IMR-90 (cell line): ENCODE results near the gene THRB. TPM values are rescaled to one million over a fixed set of nuclear protein-coding genes. Genes with fewer than 3 reads are reported as not detected.

Experiments used
- ATAC-seq: fragments of 200-7000 bp; cut with Tn5 transposase; 2 replicates; pipeline ENCODE4 v1.9.1; 2020; ENCODE audit warnings: low read depth, mild to moderate bottlenecking, moderate library complexity
- BruUV-seq: library from RNA; stranded (reverse); fragments of 400-500 nt; replicated peaks from 2 replicates; lab custom pipeline; 2021; lab: Mats Ljungman, UMichigan
- CTCF ChIA-PET: fragments of 300-600 bp; formaldehyde crosslinking; extraction: SDS; loops from one replicate; lab custom pipeline; 2021; ENCODE audit warnings: antibody characterized with exemption; lab: Yijun Ruan, JAX
- POLR2A ChIA-PET: fragments of 300-600 bp; sonication (Branson Sonifier 250); formaldehyde crosslinking; loops from one replicate; lab custom pipeline; 2022; ENCODE audit warnings: antibody characterized with exemption; ENCODE audit not compliant: unreplicated experiment; lab: Charles Lee
- DNase-seq: peaks from one replicate; pipeline ENCODE4 v3.0.0; 2013
- H2AFZ ChIP-seq: replicated peaks from 2 replicates; pipeline ENCODE3; 2013; ENCODE audit warnings: low read length, mild to moderate bottlenecking; ENCODE audit not compliant: poor library complexity
- H2AK5ac ChIP-seq: 2 replicates; pipeline ENCODE4 v1.6.1; 2013; ENCODE audit warnings: low read depth, low read length, inconsistent platforms
- H2AK9ac ChIP-seq: replicated peaks from 2 replicates; pipeline ENCODE3; 2013; ENCODE audit warnings: mild to moderate bottlenecking, low read depth, low read length, moderate library complexity; ENCODE audit not compliant: poor library complexity
- H2BK120ac ChIP-seq: 2 replicates; pipeline ENCODE4 v1.6.1; 2013; ENCODE audit warnings: low read depth, low read length, inconsistent platforms
- H2BK15ac ChIP-seq: 3 replicates; pipeline ENCODE4 v1.6.1; 2013; ENCODE audit warnings: low read depth, low read length, inconsistent platforms
- H2BK20ac ChIP-seq: 2 replicates; pipeline ENCODE4 v1.6.1; 2013; ENCODE audit warnings: low read depth, mild to moderate bottlenecking, inconsistent platforms, low read length, moderate library complexity
- H2BK5ac ChIP-seq: 2 replicates; pipeline ENCODE4 v1.6.1; 2013; ENCODE audit warnings: mild to moderate bottlenecking, low read depth, low read length, inconsistent platforms; ENCODE audit not compliant: poor library complexity, severe bottlenecking
- H3K14ac ChIP-seq: replicated peaks from 2 replicates; pipeline ENCODE4 v1.6.1; 2013; ENCODE audit warnings: low read depth, low read length, inconsistent platforms
- H3K18ac ChIP-seq: 2 replicates; pipeline ENCODE4 v1.6.1; 2013; ENCODE audit warnings: low read depth, low read length, control low read depth
- H3K23ac ChIP-seq: 2 replicates; pipeline ENCODE4 v1.6.1; 2013; ENCODE audit warnings: low read depth, low read length, inconsistent platforms
- H3K27ac ChIP-seq: 2 replicates; pipeline ENCODE4 v1.5.1; 2013; ENCODE audit warnings: mild to moderate bottlenecking, control low read depth, low read length; ENCODE audit not compliant: insufficient read depth
- H3K27me3 ChIP-seq: 2 replicates; pipeline ENCODE4 v1.6.1; 2013; ENCODE audit warnings: low read length; ENCODE audit not compliant: control insufficient read depth, insufficient read depth
- H3K36me3 ChIP-seq: 2 replicates; pipeline ENCODE4 v1.6.1; 2013; ENCODE audit warnings: low read length, mixed read lengths; ENCODE audit not compliant: control insufficient read depth, insufficient read depth
- H3K4ac ChIP-seq: 2 replicates; pipeline ENCODE4 v1.6.1; 2013; ENCODE audit warnings: low read depth, low read length, inconsistent platforms
- H3K4me1 ChIP-seq: 2 replicates; pipeline ENCODE4 v1.6.1; 2013; ENCODE audit warnings: low read length, mixed read lengths; ENCODE audit not compliant: control insufficient read depth, insufficient read depth
- H3K4me2 ChIP-seq: 2 replicates; pipeline ENCODE4 v1.6.1; 2013; ENCODE audit warnings: low read depth, mild to moderate bottlenecking, control low read depth, low read length, moderate library complexity
- H3K4me3 ChIP-seq: 2 replicates; pipeline ENCODE4 v1.5.1; 2013; ENCODE audit warnings: low read depth, mild to moderate bottlenecking, control low read depth, low read length, moderate library complexity; ENCODE audit not compliant: insufficient read depth
- H3K56ac ChIP-seq: 2 replicates; pipeline ENCODE4 v1.6.1; 2013; ENCODE audit warnings: low read length, inconsistent platforms; ENCODE audit not compliant: insufficient read depth; ENCODE audit errors: extremely low read depth
- H3K79me1 ChIP-seq, 2 experiments: 2 replicates each; pipeline ENCODE4 v1.6.1; 2013; ENCODE audit warnings: low read length in 2 of 2, inconsistent platforms in 1 of 2, low read depth in 1 of 2
- H3K9ac ChIP-seq: 2 replicates; pipeline ENCODE4 v1.6.1; 2013; ENCODE audit warnings: low read depth, low read length, control low read depth
- H3K9me1 ChIP-seq: 2 replicates; pipeline ENCODE4 v1.6.1; 2013; ENCODE audit warnings: low read length, inconsistent platforms; ENCODE audit not compliant: insufficient read depth
- H3K9me3 ChIP-seq: 2 replicates; pipeline ENCODE4 v1.6.1; 2013; ENCODE audit warnings: low read length; ENCODE audit not compliant: control insufficient read depth, insufficient read depth
- H4K20me1 ChIP-seq: 2 replicates; pipeline ENCODE4 v1.6.1; 2013; ENCODE audit warnings: low read length, inconsistent platforms; ENCODE audit not compliant: insufficient read depth
- H4K5ac ChIP-seq: 2 replicates; pipeline ENCODE4 v1.6.1; 2013; ENCODE audit warnings: mild to moderate bottlenecking, low read depth, low read length, control low read depth
- H4K8ac ChIP-seq, 2 experiments: 2 replicates each; pipeline ENCODE4 v1.6.1; 2013; ENCODE audit warnings: low read depth in 2 of 2, low read length in 2 of 2, control low read depth in 1 of 2, inconsistent platforms in 1 of 2
- H4K91ac ChIP-seq: 2 replicates; pipeline ENCODE4 v1.6.1; 2013; ENCODE audit warnings: low read depth, low read length, inconsistent platforms; ENCODE audit not compliant: insufficient read depth
- BHLHE40 ChIP-seq: fragments of 150-350 bp; IDR thresholded peaks from 2 replicates; pipeline ENCODE4 v1.6.1; 2016; ENCODE audit warnings: mild to moderate bottlenecking, low read depth, low read length
- CHD1 ChIP-seq: IDR thresholded peaks from 2 replicates; pipeline ENCODE4 v1.6.1; 2012; ENCODE audit warnings: low read depth, low read length, improper control_type of control experiment
- ELK1 ChIP-seq: fragments of 150-350 bp; IDR thresholded peaks from 2 replicates; pipeline ENCODE4 v1.6.1; 2016; ENCODE audit warnings: low read depth, mild to moderate bottlenecking, low read length, moderate library complexity, borderline replicate concordance
- MAZ ChIP-seq: IDR thresholded peaks from 2 replicates; pipeline ENCODE4 v1.6.1; 2012; ENCODE audit warnings: low read depth, mild to moderate bottlenecking, low read length, improper control_type of control experiment, moderate library complexity, borderline replicate concordance
- MXI1 ChIP-seq: IDR thresholded peaks from 2 replicates; pipeline ENCODE4 v1.6.1; 2012; ENCODE audit warnings: low read depth, mild to moderate bottlenecking, low read length, moderate library complexity, borderline replicate concordance
- POLR2A ChIP-seq: IDR thresholded peaks from 2 replicates; pipeline ENCODE4 v1.6.1; 2012; ENCODE audit warnings: mild to moderate bottlenecking, low read depth, low read length
- RAD21 ChIP-seq: IDR thresholded peaks from 2 replicates; pipeline ENCODE4 v1.6.1; 2012; ENCODE audit warnings: low read length, improper control_type of control experiment
- SMC3 ChIP-seq: fragments of 150-350 bp; IDR thresholded peaks from 2 replicates; pipeline ENCODE4 v1.6.1; 2016; ENCODE audit warnings: low read depth, mild to moderate bottlenecking, antibody characterized with exemption, low read length, moderate library complexity
- dilution Hi-C: fragments of 300-500 bp; cut with HindIII; formaldehyde crosslinking; loops from one replicate; pipeline ENCODE4 v1.14.3; 2018; ENCODE audit warnings: low sequenced_read_pairs; ENCODE audit not compliant: unreplicated experiment
- in situ Hi-C: fragments of 300-500 bp; cut with MboI; formaldehyde crosslinking; loops from 3 replicates; pipeline ENCODE4 v1.14.3; 2019; ENCODE audit warnings: low sequenced_read_pairs, inconsistent platforms, mixed read lengths
- intact Hi-C: fragments of 100-400 bp; cut with micrococcal nuclease; formaldehyde crosslinking; loops from 2 replicates; pipeline ENCODE4 v1.10.0; 2022
- polyA plus RNA-seq, 3 experiments: library from polyadenylated mRNA; depleted of rRNA; stranded (reverse); fragments of >200 nt; gene quantifications; 2 replicates each; pipeline ENCODE4 v1.2.3, GENCODE V29; 2012; ENCODE audit warnings: low replicate concordance in 1 of 3
- total RNA-seq: library from RNA; depleted of rRNA; stranded (reverse); fragments of >200 nt; gene quantifications from 2 replicates; pipeline ENCODE4 v1.2.3, GENCODE V29; 2012

Gene THRB
- total and polyA plus RNA-seq, 2 of the 4 experiments (the other 2 are of a cell fraction) = under 0.01 TPM; not detected in 1

GRCh38 chr3:24145481-24145880 lies 349.2 kb downstream of the THRB start:
- no peak overlapping the region for H3K4me3 ChIP-seq
- ATAC-seq (no peak; the same call in 1 of the 2 replicates), DNase-seq (peak; percentile 9)
- H3K27me3 ChIP-seq = no peaks in the 10 kb centered on the region
- intact Hi-C loops (no loop called here), dilution Hi-C loops (no loop called here), in situ Hi-C loops (no loop called here)
- peak overlapping the region; percentile 90 for H3K18ac ChIP-seq
- no peaks in the 10 kb centered on the region for H3K36me3 ChIP-seq
- peak overlapping the region; percentile 91 for H2BK120ac ChIP-seq
- H3K27ac ChIP-seq = peak overlapping the region; percentile 86; the same call in 1 of the 2 replicates
- no peaks in the 10 kb centered on the region for H3K79me1 ChIP-seq
- H2BK20ac ChIP-seq = peak overlapping the region; percentile 80; the same call in 1 of the 2 replicates
- no peak overlapping the region for H3K4me2 ChIP-seq
- H3K4me1 ChIP-seq = peaks cover 3% of the 10 kb centered on the region
- peak overlapping the region; percentile 82 to 86; a peak in 3 of 4 replicates for H4K8ac ChIP-seq
- H3K9ac ChIP-seq = no peak overlapping the region
- no peaks in the 10 kb centered on the region for H3K9me1 ChIP-seq
- H4K5ac ChIP-seq = peak overlapping the region; percentile 68; the same call in 1 of the 2 replicates
- ChIA-PET POLR2A (no interaction called here), CTCF (interaction anchor here (0.7 kb wide), 1 partner anchor 71 kb away, joined by 3 read pairs; no protein-coding TSS in a partner anchor)
- H4K20me1 ChIP-seq = no peaks in the 10 kb centered on the region
- peak overlapping the region; percentile 99 for H2BK5ac ChIP-seq
- H2BK15ac ChIP-seq = peak overlapping the region; percentile 38; the same call in 2 of the 3 replicates
- peak overlapping the region; percentile 59; the same call in 1 of the 2 replicates for H3K56ac ChIP-seq
- peak overlapping the region; percentile 63; the same call in 1 of the 2 replicates for H4K91ac ChIP-seq
- H3K23ac ChIP-seq = peak overlapping the region; percentile 26; the same call in 1 of the 2 replicates
- H2AFZ ChIP-seq = no peak overlapping the region
- BruUV-seq = no TSS peak
- H2AK9ac ChIP-seq = no peak overlapping the region
- H3K4ac ChIP-seq = peak overlapping the region; percentile 81
- H3K9me3 ChIP-seq = no peaks in the 10 kb centered on the region
- H2AK5ac ChIP-seq = no peak overlapping the region
- no peak for TF ChIP-seq MXI1
- TF ChIP-seq MAZ = no peak
- TF ChIP-seq POLR2A = no peak
- no peak for TF ChIP-seq ELK1
- TF ChIP-seq CHD1 = no peak
- no peak for TF ChIP-seq BHLHE40
- no peak for TF ChIP-seq RAD21
- TF ChIP-seq SMC3 = no peak
- H3K14ac ChIP-seq = peak overlapping the region; percentile 11
